HG02798 (cell line): ENCODE data around the gene TRIOBP.

Experiments used
- ATAC-seq: cut with Tn5 transposase; IDR thresholded peaks from one replicate; pipeline ENCODE4 v1.9.1; 2021; ENCODE audit warnings: mild to moderate bottlenecking; ENCODE audit not compliant: unreplicated experiment, poor library complexity

TRIOBP gene

DNA sequence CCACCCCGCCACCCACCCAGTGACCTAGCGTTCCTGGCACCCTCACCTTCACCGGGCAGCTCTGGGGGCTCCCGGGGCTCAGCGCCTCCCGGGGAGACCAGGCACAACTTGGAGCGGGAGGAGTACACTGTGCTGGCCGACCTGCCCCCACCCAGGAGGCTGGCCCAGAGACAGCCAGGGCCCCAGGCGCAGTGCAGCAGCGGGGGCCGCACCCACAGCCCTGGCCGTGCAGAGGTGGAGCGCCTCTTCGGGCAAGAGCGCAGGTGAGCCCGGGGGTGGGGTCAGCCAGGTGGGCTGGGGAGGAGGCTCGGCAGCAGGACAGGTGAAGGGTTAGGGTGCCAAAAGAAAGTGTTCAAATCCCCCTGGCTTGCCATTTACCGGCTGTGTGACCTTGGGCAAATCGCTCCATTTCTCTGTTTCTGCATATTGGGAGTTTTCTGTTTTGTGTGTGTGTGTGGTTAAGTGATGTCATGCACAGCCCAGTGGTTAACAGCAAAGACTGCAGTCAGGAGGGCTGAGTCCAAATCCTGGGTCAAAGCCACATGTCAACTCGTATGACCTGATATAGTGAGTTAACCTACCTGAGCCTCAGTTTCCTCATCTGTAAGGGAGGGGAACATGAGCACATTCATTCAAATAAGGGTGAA is 29.5 kb downstream of the TRIOBP start:
- no peak for ATAC-seq

DNA sequence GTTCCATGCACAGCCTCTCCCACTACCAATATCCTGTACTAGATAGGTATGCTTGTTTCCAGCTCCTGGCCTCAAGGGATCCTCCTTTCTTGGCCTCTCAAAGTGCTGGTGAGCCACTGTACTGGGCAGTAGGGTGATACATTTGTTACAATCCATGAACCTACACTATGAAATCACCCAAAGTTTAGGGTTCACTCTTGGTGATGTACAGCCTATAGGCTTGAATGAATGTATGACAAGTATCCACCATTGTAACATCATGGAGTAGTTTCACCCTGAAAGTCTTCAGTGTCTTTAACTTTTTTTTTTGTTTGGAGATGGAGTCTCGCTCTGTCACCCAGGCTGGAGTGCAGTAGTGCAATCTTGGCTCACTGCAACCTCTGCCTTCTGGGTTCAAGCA is 31.8 kb downstream of the TRIOBP start:
- ATAC-seq = no peak

GRCh38 chr22:37731804-37732471 is 35.1 kb downstream of the TRIOBP start:
- ATAC-seq = no peak

- ATAC-seq = no peak
These were observed 36.1 kb downstream of the TRIOBP start for GRCh38 chr22:37732699-37733607.

DNA sequence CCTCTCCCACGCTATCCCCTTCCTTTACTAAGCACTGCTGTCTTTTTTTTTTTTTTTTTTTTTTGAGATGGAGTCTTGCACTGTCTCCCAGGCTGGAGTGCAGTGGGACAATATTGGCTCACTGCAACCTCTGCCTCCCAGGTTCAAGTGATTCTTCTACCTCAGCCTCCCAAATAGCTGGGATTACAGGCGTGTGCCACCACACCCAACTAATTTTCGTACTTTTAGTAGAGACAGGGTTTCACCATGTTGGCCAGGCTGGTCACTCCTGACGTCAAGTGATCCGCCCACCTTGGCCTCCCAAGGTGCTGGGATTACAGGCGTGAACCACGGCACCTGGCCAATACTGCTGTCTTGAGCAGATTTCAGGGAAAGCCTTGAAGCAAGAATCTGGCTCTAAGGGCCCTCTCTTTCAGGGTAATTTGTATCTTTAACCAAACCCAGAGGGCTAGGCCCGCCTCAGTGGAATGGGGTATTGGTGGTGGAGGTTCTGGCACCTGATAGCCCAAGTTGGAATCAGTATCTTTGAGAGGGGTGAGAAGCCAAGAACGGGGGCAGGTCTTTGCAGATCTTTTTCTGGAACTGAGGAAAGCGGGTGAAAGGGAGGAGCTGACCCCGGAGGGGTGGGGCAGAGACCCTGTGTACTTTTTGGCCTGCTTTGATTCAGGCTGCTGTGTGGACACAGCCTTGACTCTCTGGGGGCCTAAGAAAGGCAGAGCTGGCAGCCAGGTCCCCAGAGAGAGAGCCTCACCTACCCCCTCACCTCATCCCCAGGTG is 37.0 kb downstream of the TRIOBP start:
- ATAC-seq = no peak

DNA sequence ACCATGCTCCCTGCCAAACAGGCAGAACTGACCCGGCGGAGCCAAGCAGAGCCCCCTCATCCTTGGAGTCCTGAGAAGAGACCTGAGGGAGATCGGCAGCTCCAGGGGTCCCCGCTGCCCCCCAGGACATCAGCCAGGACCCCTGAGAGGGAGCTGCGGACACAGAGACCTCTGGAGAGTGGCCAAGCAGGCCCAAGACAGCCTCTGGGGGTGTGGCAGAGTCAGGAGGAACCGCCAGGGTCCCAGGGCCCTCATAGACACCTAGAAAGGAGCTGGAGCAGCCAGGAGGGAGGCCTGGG is 37.5 kb downstream of the TRIOBP start:
- no peak for ATAC-seq

DNA sequence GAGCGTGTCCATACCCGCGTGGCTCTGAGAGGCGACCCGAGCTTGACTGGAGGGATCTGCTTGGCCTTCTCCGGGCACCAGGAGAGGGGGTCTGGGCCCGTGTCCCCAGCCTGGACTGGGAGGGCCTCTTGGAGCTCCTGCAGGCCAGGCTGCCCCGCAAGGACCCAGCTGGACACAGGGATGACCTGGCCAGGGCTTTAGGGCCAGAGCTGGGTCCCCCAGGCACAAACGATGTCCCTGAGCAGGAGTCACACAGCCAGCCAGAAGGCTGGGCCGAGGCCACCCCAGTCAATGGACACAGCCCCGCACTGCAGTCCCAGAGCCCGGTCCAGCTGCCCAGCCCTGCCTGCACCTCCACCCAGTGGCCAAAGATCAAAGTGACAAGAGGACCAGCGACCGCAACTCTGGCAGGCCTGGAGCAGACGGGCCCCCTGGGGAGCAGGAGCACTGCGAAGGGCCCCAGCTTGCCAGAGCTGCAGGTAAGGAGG is 38.2 kb downstream of the TRIOBP start:
- no peak for ATAC-seq

DNA sequence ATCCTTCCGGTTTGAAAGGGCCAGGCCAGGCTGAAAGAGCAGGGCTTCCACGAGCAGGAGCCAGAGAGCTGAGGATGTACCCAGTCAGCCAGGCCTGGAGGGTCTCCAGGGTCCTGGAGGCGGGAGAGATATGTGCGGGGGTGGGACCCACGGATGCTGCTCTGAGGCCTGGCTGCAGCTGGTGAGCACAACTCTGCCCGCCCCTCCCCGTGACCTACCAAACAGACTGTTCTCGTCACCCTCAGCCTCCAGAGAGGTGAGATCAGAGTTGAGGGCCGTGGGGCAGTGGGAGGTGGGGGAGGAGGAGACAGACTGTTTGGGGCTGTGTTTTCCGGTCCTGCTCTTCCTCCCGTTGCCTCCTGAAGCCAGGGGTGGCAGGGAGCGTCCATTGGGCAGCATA is 42.2 kb downstream of the TRIOBP start:
- no peak for ATAC-seq

DNA sequence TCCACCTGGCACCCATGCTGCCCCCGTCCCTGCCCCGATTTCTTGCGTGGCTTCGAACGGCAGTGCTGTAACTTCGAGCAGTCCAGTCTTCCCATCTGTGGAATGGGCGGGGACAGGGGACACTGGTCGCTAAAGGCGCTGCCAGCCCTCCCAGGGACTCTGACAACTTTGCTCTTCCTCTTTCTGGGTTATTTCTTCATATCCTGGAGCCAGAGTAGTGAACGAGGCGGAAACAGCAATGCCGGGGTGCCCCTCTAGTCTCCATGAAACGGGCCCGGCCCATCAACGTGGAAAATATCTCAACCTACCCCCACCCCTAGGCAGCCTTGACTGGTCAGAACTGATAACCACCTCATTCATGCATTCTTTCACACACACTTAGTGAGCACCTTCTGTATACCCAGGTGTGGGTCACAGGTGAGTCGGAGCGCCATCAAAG is 42.8 kb downstream of the TRIOBP start:
- ATAC-seq = no peak

DNA sequence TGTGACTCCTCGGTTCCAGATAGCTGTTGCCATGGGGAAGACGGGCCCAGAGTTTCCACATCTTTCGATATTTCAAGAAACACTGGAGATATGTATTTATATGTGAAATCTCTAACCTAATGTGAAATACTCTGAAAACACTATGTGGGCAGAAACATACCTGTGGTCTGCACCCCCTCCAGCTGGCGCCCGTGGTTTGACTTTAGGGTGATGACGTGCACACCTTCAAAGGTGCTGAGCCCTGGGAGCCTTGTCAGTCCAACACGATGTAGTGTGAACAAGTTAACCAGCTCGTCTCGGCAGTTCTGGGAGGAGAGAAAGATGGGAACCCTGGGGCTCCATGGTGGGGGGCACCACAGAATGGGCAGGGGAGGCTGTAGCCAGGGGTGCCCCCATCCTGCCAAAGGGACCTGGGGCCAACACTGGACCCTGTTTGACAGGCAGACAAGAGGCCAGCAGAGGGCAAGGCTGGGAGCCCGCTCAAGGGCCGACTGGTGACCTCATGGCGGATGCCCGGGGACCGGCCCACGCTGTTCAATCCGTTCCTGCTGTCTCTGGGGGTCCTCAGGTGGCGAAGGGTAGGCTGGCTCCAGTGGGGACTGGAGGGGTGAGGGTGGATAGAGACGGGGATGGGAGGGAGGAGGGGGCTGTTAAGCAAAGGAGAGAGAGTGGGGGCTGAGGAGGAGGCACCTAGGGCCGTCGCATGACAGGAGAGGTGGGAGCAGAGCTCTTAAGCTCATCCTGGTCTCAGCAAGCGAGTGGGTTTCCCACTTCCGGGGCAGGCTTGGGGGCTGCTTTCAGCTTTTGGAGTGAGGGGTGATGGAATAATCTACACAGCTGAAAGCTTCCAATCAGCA is 43.8 kb downstream of the TRIOBP start:
- ATAC-seq = no peak

- no peak for ATAC-seq
These were observed 44.5 kb downstream of the TRIOBP start for GRCh38 chr22:37741312-37741795.

GRCh38 chr22:37742376-37743171 is 45.7 kb downstream of the TRIOBP start:
- ATAC-seq = no peak

- ATAC-seq = no peak
These were observed 47.7 kb downstream of the TRIOBP start for GRCh38 chr22:37744589-37744988.

- peak; percentile 75 for ATAC-seq
These were observed 48.9 kb downstream of the TRIOBP start for GRCh38 chr22:37745548-37746365.

GRCh38 chr22:37746366-37747079 is 49.7 kb downstream of the TRIOBP start:
- peak; percentile 22 for ATAC-seq

DNA sequence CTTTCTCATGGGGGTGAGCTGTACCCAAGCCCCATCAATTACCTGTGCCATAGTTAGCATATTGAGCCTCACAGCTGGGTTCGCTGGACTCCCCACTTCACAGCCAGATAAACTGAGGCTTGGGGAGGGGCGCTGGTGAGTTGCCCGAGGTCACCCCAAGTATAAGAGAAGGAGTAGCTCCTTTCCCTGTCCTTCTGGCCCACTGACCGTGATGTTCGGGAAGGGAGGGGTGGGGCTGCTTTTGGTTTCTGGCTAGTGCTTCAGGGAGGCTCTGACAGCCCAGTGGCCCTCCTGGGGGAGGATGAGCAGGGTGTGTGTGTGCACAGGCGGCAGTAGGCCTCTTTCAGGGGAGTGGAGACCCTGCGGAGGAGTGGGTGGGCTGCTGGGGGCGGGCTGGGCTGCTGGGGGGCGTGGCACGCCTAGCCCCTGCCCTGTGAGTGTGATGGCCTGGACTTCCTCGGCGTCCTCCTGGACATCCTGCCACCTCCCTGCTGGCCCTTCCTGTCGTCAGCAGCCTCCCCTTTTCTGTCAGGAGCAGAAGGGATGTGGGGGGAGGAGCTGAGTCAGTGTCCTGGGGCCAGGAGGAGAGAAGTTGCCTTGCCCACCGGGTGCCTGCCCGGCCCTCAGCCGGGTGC is 50.3 kb downstream of the TRIOBP start:
- no peak for ATAC-seq

DNA sequence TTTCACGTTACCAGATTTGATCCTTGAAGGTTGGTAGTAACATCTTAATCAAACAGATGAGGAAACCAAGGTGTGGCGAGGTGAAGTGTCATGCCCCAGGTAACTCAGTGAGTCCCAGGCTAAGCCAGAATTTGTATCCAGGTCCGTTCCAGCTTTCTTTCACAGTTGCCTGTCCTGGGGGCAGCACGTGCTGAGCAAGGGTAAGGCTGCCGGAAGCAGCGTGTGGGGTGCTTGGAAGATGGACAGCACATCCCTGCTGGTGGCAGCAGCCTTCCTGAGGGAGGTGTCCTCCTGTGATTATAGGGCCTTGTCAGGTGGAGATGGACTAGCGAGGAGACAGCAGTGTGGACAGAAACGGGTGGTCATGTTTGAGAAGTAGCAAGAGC is 50.9 kb downstream of the TRIOBP start:
- no peak for ATAC-seq
